ENCODE measurements around the gene CRYAB. TPM values are rescaled to one million over a fixed set of nuclear protein-coding genes. Genes with fewer than 3 reads are reported as not detected.
A peak's percentile ranks its signal among the peaks of the same experiment; 100 is the strongest.
"Not testable (repeated sequence)": the region's sequence is repeated elsewhere in the genome, so short reads cannot be mapped to it uniquely, and the experiment has no call there.

CRYAB gene
- total RNA-seq, 1 donor = 20.7 TPM

- no peak overlapping the region for H3K4me3 ChIP-seq (ENCODE audit: low read depth, low read length)
- no peak for TF ChIP-seq CTCF (IDR thresholded peaks at IDR 0.05; ENCODE audit: insufficient read depth, low read depth, low read length)
- DNase-seq (ENCODE audit: low read depth) = no peak
These were observed 22.7 kb upstream of the CRYAB start for GRCh38 chr11:111934306-111934705.

- no peak for TF ChIP-seq CTCF (IDR thresholded peaks at IDR 0.05; ENCODE audit: insufficient read depth, low read depth, low read length)
- no peak overlapping the region for H3K4me3 ChIP-seq (ENCODE audit: low read depth, low read length)
- peak; percentile 6 for DNase-seq (ENCODE audit: low read depth)
These were observed 22.3 kb upstream of the CRYAB start for GRCh38 chr11:111933872-111934271.

- DNase-seq (ENCODE audit: low read depth) = not testable (repeated sequence)
These were observed 21.6 kb upstream of the CRYAB start for GRCh38 chr11:111933176-111933575.

GRCh38 chr11:111932611-111932950 lies 21.0 kb upstream of the CRYAB start:
- TF ChIP-seq CTCF (IDR thresholded peaks at IDR 0.05; ENCODE audit: insufficient read depth, low read depth, low read length) = no peak
- no peak overlapping the region for H3K4me3 ChIP-seq (ENCODE audit: low read depth, low read length)
- no peak for DNase-seq (ENCODE audit: low read depth)

More at GRCh38 chr11:111933176-111933575, 21.6 kb upstream of the CRYAB start:
- not testable (repeated sequence) for H3K4me3 ChIP-seq (ENCODE audit: low read depth, low read length)

GRCh38 chr11:111930472-111930871 lies 18.9 kb upstream of the CRYAB start:
- no peak overlapping the region for H3K4me3 ChIP-seq (ENCODE audit: low read depth, low read length)
- TF ChIP-seq CTCF (IDR thresholded peaks at IDR 0.05; ENCODE audit: insufficient read depth, low read depth, low read length) = no peak
- DNase-seq (ENCODE audit: low read depth) = no peak

GRCh38 chr11:111926505-111927391 lies 15.2 kb upstream of the CRYAB start:
- peak overlapping the region; percentile 62 for H3K4me3 ChIP-seq (ENCODE audit: low read depth, low read length)
- peak; percentile 97 for DNase-seq (ENCODE audit: low read depth)
- peak; percentile 8 for TF ChIP-seq CTCF (IDR thresholded peaks at IDR 0.05; ENCODE audit: insufficient read depth, low read depth, low read length)

GRCh38 chr11:111925953-111926352 lies 14.4 kb upstream of the CRYAB start:
- DNase-seq (ENCODE audit: low read depth) = no peak
- no peak for TF ChIP-seq CTCF (IDR thresholded peaks at IDR 0.05; ENCODE audit: insufficient read depth, low read depth, low read length)

More at GRCh38 chr11:111925953-111926352, 14.4 kb upstream of the CRYAB start:
- H3K4me3 ChIP-seq (ENCODE audit: low read depth, low read length) = no peak overlapping the region

Data from fibroblast of villous mesenchyme (primary cell).